HG03139 (cell line): ENCODE results near the gene ALG12.
"Not testable (repeated sequence)": the region's sequence is repeated elsewhere in the genome, so short reads cannot be mapped to it uniquely, and the experiment has no call there.

ENCODE experiments used
- ATAC-seq: cut with Tn5 transposase; IDR thresholded peaks from one replicate; pipeline ENCODE4 v1.9.1; 2021; ENCODE audit not compliant: unreplicated experiment

The ALG12 gene

DNA sequence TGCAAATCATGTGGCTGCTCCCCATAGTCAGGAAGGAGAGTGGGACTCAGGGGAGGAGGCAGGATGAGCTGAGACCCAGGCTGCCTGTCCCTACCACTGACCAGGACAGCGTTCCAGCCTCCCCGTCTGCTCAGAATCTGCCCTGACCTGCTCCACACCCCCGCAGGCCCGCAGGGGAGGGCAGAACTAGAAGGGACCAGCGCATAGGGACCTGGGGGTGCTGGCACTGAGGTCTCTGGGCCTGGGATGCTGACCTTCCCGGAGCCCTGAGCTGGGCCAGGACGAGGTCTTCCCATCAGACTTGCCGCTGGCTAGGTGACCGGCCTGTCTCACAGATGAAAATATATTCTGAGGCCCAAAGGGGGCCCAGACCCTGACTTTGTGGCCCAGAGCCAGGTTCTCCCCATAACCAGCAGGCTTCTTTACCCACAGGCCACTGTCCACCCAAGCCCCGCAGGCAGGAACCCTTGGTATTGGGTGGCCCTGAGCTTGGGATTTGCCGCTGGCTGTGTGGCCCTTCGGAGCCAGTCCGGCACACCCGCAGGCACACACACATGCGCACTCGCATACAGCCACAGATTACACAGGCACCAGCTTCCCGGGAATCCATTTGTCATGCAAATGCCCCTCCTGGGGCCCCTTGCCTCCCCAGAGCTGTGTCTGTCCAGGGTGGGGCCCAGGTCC, 28.5 kb upstream of the ALG12 start:
- no peak for ATAC-seq

DNA sequence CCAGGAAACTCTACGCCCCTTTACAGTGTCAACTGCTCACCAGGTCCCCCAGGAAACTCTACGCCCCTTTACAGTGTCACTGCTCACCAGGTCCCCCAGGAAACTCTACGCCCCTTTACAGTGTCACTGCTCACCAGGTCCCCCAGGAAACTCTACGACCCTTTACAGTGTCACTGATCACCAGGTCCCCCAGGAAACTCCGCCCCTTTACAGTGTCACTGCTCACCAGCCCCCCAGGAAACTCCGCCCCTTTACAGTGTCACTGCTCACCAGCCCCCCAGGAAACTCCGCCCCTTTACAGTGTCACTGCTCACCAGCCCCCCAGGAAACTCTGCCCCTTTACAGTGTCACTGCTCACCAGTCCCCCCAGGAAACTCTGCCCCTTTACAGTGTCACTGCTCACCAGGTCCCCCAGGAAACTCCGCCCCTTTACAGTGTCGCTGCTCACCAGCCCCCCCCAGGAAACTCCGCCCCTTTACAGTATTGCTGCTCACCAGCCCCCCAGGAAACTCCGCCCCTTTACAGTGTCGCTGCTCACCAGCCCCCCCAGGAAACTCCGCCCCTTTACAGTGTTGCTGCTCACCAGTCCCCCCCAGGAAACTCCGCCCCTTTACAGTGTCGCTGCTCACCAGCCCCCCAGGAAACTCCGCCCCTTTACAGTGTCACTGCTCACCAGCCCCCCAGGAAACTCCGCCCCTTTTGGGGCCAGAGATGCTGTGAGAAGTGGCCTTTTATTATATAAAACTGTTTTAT, 27.0 kb upstream of the ALG12 start:
- ATAC-seq, result not testable (repeated sequence)

DNA sequence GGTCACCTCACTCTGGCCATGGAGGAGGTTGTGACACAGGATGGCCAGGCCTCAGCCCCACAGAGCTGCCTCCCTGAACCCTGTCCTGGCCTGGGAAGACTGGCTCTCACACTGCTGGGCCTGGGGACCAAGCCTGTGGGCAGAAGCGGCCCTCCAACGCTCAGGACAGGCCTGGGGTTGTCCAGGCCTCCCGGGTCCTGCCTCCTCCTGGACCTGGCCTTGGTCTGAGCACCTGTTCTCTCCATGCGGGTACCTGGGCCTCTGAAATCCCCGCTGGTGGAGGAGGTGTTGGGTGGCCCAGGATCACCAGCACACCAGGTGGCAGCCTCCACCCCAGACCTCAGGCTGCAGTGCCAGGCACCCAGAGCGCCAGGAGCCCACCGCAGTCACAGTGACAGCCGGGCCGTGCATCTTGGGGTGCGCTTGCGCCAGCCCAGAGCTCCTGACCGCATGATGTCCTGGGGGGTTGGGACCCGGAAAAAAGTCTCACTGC, 26.2 kb upstream of the ALG12 start:
- ATAC-seq, result no peak

DNA sequence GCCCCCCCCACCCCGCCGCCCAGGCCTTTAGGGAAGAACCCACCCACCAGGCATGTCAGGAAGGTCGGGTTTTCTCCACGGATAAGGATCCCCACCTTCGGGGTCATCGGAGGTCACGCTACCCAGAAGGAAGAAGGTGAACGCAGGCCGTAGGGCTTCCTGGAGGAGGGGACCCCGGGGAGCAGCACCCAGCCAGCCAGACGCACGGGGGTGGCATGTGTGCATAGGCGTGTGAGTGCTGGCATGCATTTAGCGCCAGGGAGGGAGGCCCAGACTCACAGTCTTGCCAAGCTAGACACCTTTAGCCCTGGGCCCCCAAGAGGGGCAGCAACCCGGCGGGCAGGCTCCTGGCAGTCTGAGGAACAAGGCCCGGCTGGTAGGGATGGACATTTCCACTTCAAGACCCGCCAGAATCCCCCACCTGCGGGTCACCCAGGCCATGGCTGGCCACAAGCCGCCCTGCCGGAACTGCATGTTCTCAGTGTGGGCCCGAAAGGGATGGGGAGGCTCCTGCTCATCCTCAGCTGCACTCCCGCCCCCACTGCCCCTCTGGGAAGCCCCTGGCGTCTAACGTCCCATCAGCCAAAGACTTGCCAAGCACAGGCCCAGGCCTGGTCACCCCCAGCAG, 25.6 kb upstream of the ALG12 start:
- no peak for ATAC-seq

DNA sequence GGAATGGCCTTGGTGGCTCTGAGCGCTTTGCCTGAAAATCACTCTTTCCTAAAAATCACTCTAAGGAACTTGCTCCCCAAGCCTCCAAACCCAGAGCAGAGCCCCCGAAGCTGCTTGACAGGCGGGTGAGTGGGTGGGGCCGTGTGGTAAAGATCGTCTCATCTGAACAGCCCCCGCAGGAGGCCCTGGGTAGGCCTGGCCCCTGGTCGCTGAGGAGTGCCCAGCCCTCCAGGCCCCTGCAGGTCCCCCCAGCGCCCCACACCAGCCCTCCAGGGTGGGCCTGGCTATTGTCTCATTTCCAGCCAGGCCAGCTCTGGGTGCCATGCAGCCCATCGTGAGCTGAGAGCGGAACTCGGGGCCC, 25.1 kb upstream of the ALG12 start:
- ATAC-seq, result no peak

DNA sequence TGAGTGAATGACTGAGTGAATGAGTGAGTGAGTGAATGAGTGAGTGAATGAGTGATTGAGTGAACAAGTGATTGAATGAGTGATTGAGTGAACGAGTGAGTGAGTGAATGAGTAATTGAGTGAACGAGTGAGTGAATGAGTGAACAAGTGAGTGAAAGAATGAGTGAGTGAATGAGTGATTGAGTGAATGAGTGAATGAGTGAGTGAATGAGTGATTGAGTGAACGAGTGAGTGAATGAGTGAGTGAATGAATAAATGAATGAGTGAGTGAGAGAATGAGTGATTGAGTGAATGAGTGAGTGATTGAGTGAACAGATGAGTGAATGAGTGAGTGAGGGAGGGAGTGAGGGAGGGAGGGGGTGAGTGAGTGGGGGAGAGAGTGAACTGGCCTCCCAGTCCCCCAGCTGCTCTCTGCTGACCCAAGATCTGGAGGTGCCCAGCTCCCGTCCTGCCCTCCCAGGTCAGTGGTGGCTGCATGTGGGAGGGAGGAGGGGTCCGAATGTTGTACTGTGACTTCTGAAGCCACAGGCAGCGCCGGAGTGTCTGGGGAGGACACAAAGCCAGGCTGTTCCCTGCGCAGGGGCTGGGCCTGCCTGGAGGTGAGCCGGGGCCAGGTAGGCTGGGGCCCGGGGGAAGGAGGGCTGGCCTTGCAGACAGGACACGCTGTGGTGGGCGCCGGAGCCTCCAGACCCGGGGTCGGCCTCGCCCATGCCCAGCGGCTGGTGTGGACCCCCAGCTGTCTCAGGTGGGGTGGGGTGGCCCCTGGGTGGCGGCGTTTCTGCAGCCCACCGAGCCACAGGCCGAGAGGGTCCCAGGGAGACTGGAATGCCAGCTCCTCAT, 24.5 kb upstream of the ALG12 start:
- ATAC-seq, result no peak

DNA sequence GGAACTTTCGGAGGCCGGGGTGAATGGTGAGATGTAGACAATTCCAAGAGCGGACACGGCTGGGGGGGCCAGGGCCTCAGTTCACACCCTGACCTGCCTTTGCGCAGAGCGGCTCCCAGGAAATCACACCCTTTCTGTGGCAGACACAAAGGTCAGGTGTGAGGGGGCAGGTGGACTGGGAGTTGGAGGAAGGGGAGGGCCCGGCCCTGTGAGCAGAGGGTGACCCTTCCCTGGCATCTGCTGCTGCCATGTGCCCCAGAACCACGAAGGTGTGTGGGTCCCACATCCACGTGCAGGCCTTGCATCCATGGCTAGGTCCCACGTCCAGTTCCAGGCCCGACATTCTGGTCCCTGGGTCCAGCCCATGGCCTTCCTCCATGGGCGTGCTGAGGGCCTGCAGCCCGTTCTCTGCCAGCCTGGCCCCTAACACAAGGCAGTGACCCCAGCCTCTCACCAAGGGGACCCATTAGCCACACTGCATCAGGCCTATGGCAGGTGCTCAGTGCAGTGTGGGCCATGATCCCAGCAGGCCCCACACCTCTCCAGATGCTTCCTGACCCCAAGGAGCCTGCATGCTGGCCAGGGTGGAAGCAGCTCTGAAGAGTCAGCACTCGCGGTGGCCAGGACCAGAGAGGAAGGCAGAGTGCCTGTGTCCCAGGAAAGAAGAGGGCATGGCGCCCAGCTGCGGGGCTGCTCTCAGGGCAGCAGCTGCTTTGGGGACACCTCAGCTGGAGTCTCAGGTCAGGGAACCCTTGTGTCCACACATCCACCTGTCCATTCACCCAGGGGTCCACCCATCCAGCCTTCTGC, 23.5 kb upstream of the ALG12 start:
- ATAC-seq, result no peak

DNA sequence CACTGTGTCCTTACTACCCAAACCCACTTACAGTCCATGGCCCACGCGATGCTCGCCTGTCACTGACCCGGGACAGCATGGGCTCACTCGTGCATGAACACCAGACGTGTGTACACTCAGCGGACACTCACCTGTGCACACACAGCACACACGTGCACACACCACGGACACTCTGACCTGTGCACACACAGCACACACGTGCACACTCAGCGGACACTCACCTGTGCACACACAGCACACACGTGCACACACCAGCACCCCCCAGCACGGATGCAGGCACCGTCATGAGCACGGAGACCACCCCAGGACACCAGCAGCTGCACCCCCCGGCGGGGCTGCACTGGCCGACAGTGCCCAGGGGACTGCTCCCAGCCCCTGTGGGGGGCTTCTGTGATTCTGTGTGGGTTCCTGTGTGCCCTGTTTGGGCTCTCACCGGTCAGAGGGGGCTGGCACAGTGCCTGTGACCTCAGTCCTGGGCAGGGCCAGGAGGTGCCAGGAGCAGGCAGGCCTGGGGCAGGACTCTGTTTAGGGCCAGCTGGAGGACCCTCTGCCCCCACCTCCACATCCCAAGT, 20.4 kb upstream of the ALG12 start:
- ATAC-seq, result no peak

DNA sequence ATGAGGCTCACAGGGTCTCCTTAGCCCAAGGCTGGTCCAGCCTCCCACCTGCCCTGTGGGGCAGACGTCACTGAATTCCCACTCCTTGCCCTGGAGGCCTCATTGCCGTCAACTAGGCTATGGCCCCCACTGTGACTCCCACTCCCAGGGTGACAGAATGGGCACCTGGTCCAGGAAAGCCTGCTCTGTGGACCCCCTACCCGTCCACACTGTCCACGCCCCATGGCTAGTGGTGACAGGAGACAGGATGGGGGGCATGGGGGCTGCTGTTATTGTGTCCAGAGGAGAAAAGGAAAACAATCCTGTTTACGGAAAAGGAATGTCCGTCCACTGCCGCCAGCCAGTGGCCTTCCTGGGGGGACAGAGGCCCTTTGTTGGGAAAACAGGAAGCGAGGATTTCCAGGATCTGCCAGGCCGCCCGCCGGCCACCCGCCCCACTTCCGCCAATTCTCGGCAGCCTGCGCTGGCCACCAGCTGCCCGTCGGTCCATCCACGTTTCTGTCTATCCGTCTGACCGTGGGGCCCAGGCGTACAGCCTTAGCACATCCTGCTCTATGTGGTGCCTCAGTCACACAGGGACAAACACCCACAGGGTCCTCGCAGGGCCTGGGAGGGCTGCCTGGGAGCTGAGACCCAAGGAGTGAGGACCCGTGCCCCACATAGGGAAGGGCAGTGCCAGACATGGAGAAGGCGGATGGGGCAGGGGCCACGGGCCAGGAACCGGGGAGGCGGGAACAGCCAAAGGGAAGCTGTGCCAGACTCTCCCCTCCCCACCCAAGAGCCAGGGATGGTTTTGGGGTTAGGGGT, 19.7 kb upstream of the ALG12 start:
- ATAC-seq, result no peak

DNA sequence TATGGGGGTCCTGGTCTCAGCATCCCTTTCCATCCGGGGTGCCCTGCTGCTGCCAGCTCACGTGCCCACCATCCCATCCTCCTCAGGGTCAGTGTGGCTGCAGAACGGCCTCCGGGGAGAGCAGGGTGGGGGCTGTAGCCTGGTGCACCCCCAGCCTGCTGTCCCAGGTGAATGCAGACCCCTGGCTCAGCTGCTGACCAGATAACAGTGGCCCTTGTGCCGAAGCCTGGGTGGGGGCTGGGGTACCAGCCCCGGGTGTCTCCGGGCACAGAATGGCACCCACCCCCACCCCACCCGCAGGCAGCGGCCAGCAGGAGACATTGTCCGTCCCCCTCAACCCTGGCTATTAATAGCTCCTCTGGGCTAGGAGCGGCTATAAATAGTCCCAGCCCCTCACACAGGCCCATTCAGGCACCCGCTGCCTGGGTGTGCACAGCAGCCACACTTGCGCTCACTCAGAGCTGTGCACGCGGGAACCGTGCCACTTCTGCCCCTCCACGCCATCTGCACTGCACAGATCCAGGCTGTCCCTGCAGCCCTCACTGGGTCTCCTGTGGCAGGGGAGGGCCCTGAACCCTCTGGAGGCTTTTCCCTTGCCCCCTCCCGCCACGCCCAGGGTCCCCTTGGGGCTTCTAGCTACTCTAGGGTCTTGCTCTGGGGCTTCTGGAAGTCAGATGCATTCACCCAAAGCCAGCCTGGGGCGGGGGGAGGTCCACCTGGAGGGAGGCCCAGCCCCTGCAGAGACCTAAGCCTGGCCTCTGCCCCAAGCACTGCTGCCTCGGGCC, 18.9 kb upstream of the ALG12 start:
- no peak for ATAC-seq

DNA sequence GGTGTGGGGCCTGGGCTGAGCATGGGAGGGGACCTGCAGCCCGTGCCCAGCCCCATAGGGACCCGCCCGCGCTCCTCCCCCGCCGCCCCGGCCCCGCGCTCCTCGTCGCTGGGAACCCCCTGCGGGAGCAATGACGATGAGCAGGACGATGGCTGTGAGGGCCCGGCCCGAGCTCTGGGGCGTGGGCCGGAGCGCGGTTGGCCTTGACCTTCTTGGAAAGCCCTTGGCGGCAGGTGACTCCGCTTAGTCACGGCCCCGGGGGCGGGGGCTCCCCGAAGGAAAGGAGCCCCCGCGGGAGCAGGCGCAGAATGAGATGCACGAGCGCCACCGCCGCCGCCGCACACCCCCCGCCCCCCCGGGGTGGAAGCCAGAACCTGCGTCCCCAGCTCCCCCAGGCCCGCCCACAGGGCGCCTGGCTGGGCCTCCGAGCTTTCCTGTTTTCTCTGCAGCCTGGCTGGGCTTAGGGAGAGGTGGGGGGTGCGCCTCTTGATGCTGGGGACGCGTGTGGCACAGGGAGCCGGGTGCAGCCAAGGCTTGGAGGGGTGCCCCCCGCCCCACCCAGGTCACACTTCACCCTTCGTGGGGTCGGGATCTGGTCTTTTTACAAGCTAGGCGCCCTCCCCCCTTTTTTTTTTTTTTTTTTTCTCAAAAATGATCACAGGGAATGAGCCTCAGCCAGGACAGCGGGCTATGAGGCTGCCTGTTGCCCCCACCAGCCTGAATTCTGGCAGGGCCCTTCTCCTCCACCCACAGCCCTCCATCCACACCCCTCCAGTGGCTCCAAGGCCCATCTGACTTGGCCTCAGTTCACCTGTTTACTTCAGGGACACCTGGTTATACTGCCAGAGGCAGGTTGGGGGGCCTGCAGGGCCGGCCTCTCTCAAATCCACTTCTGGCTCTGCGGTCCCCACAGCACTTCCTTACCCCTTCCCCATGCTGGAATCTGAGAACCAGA, 18.1 kb upstream of the ALG12 start:
- peak; percentile 48 for ATAC-seq

DNA sequence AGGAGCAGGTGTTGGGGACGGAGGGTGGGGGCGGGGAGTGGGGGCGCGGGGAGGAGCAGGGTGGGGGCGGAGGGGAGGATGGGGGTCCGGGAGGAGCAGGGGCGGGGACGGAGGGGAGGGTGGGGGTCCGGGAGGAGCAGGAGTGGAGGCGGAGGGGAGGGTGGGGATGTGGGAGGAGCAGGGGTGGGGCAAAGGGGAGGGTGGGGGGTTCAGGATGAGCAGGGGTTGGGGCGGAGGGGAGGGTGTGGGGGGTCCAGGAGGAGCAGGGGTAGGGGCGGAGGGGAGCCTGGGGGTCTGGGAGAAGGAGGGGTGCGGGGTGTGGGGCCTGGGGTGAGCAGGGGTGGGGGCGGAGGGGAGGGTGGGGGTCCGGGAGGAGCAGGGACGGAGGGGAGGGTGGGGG, 17.3 kb upstream of the ALG12 start:
- no peak for ATAC-seq

DNA sequence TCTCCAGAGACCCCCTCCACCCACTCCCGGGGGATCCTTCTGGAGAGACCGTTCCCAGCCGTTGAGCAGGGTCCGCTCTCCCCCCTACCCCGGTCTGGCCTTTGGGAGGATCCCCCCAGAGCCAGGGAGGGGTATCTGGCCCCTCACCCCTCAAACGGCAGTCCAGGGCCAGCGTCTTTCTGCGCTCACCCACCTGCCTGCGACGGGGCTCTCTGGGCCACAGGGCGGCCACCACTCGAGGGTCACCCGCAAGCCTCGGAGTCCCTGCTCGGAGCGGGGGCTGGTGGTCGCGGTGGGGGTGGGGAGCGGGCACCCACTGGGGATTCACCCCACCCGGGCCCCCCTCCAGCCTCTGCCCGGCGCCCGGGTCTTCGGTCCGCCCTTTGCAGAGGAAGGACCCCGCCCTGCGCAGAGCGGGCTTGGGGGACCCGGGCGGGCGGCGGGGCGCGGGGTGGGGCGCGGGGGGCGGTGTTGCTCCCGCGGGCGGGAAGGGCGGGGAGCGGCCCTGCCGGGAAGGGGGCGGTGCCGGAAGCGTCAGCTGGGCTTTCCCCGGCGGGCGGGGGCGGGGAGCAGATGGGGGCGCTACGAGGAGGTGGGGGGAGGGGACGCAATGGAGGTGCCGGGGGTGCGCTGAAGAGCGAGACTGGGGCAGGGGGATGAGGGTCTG, 16.8 kb upstream of the ALG12 start:
- ATAC-seq, result no peak

DNA sequence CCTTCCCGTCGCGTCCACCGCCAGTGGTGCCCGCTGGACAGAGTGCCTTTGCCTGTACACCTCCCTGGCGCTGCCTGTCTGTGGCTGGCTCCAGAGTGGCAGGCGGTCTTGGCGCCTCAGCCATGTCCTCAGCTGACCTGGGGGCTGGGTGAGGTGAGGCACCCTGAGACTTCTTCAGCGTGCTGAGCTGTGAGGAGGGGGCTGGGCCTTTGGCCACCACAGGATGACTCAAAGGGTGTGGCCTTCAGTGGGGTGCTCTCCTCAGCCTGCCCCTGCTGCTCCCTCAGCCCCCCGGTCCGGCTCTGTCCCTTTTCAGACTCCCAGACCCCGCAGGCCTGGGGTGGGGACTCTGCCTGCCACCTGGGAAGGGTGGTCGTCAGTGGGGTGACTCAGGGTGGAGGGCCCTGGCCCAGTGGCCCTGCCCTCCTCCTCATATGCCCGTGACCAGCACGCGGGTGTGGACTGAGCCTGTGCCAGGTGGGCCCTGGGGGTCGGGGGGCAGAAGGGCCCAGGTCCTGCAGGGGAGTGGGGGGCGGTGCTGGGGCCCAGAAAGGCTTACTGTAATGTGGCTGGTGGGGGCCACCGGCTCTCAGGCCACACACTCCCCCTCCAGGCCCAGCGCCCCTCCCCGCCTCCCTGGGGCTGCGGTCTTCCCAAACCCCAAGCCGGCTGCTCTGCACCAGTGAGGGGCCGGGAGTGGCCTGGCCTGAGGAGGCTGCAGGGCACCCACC, 16.1 kb upstream of the ALG12 start:
- no peak for ATAC-seq

DNA sequence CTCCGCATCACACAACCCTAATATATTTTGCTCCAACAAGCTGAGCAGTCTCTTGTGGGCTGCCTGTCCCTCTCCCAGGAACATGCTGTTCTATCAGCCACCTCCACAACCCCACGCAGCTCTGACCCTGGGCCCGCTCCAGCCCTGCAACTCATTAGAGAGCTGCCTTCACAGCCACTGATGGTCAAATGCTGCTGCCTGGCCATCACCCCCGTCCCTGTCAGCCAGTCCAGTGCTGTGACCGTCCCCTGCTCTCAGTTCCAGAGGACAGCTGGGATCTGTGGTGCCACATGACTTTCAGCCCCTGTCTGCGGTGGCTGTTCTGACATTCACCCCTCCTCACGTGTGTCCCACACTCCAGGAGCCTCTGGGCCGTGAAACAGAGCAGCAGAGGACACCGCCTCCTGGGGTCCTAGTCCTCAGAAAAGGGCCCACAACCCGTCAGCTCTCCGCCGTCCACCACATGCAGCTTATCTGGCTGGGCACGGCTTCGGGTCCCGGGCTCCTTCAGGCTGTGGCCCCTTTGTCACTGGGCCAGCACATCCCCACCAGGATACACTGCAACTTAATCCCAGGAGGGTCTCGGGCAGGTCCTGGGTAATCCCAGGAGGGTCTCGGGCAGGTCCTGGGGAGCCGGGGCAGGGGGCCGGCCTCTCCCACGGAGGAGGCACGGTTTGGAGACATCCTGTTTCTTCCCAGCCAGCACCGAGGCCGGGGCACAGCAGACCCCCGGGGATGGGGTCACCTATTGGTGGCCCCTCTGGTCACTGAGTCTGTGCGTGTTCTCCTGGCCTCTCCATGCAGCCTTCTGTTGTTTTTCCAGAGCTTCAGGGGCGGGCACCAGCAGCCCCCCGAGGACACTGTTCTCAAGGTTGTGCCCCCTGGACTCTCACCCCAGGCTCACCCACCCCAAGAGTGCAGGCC, 15.3 kb upstream of the ALG12 start:
- no peak for ATAC-seq
